ENCODE results near the gene NADSYN1. TPM values are rescaled to one million over a fixed set of nuclear protein-coding genes. Genes with fewer than 3 reads are reported as not detected.

The NADSYN1 gene
- total RNA-seq, 6 experiments from 2014 or later = 39.3 to 48.0 (median 46.7) TPM

DNA sequence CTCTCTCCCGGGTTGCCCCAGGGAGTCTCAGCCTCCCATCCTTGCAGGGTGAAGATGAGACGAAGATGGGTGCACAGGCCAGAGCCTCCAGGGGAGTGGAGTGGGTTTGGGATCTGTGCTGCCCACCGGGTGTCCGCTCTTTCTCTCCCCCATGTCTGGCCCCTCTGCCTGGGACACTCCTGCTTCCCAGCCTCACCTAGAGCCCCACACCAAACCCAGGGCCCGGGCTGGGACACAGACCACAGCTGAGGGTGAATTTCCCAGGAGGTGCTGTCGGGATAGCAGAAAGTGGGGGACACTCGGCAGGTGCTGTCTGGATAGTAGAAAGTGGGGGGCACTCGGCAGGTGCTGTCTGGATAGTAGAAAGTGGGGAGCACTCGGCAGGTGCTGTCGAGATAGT lies 49.0 kb downstream of the NADSYN1 start:
- TF ChIP-seq, protein P1, sequence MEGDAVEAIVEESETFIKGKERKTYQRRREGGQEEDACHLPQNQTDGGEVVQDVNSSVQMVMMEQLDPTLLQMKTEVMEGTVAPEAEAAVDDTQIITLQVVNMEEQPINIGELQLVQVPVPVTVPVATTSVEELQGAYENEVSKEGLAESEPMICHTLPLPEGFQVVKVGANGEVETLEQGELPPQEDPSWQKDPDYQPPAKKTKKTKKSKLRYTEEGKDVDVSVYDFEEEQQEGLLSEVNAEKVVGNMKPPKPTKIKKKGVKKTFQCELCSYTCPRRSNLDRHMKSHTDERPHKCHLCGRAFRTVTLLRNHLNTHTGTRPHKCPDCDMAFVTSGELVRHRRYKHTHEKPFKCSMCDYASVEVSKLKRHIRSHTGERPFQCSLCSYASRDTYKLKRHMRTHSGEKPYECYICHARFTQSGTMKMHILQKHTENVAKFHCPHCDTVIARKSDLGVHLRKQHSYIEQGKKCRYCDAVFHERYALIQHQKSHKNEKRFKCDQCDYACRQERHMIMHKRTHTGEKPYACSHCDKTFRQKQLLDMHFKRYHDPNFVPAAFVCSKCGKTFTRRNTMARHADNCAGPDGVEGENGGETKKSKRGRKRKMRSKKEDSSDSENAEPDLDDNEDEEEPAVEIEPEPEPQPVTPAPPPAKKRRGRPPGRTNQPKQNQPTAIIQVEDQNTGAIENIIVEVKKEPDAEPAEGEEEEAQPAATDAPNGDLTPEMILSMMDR (IDR thresholded peaks at IDR 0.05) = no peak
- no peak overlapping the region for H3K27ac Mint-ChIP-seq
- H3K36me3 Mint-ChIP-seq (ENCODE audit: low read depth) = peaks cover 40% of the 10 kb centered on the region
- no peaks in the 10 kb centered on the region for H3K9me3 Mint-ChIP-seq
- DNase-seq = no peak
- no peaks in the 10 kb centered on the region; the same call in 1 of the 2 replicates for H3K27me3 Mint-ChIP-seq (ENCODE audit: insufficient read depth)
- H3K4me1 Mint-ChIP-seq (ENCODE audit: low read depth) = no peaks in the 10 kb centered on the region
- H3K4me3 Mint-ChIP-seq = no peak overlapping the region

DNA sequence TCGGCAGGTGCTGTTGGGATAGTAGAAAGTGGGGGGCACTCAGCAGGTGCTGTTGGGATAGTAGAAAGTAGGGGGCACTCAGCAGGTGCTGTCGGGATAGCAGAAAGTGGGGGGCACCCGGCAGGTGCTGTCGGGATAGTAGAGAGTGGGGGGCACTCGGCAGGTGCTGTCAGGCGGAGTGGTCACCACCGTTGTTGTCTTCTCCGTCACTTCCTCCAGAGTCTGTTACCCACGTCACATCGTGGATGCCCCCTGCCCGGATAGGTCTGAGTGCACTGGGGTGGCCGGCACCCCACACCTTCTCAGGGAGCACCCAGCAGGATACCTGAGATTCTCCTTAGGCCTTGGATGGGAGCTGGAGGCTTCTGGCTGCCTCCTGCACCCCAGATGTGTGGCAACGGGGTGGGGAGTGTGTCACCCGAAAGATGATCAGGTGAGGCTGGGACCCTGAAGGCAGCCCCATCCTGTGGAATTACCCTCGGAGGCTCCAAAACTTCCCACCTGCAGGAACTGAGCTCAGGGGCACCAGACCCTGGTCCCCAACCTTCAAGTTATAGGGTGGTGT lies 50.0 kb downstream of the NADSYN1 start:
- Mint-ChIP-seq H3K27me3 (ENCODE audit: insufficient read depth) (no peaks in the 10 kb centered on the region; the same call in 1 of the 2 replicates), H3K9me3 (no peaks in the 10 kb centered on the region), H3K4me3 (no peak overlapping the region), H3K27ac (no peak overlapping the region), H3K4me1 (ENCODE audit: low read depth) (no peaks in the 10 kb centered on the region), H3K36me3 (ENCODE audit: low read depth) (peaks cover 33% of the 10 kb centered on the region)
- TF ChIP-seq, protein P1 (IDR thresholded peaks at IDR 0.05) = no peak
- DNase-seq = no peak

DNA sequence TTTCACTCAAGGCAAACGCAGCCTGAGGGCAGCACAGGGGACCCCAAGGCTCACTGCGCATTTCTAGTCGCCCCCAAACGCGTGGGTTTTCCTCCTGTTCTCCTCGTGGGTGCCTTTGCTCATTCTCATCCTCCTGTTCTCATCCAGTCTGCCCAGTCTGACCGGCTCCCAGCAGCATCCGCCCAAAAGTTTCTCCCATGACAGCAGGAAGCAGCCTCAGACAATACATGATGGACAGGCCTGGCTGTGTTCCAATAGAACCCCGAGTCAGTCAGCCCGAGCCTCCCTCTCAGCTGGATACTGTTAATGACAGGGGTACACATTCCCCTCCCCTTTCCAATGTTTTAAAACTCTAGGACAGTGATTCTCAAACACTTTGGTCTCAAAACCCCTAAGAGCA lies 51.5 kb downstream of the NADSYN1 start:
- Mint-ChIP-seq H3K27me3 (ENCODE audit: insufficient read depth) (no peaks in the 10 kb centered on the region; the same call in 1 of the 2 replicates), H3K9me3 (peaks cover 3% of the 10 kb centered on the region), H3K27ac (no peak overlapping the region), H3K36me3 (ENCODE audit: low read depth) (peaks cover 22% of the 10 kb centered on the region), H3K4me3 (no peak overlapping the region), H3K4me1 (ENCODE audit: low read depth) (no peaks in the 10 kb centered on the region)
- no peak for DNase-seq
- TF ChIP-seq, protein P1 (IDR thresholded peaks at IDR 0.05) = no peak

DNA sequence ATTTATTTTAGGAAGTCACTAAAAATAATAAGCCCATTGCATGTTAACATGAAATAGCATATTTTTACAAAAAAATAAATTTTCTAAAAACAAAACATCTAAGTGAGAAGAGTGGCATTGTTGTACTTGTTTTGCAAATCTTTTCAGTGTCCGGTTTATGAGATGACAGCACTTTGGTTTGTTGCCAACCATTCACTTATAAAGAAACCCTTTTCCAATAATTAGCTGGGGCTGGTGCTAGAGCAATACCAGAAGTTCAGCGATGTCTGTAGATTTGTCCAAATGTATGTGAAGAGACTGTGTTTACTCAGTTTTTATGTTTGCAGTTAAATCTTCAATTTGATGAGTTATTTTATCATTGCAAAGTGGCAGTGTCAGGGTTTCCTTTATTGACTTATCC lies 52.0 kb downstream of the NADSYN1 start:
- Mint-ChIP-seq H3K36me3 (ENCODE audit: low read depth) (peaks cover 26% of the 10 kb centered on the region), H3K9me3 (peaks cover 8% of the 10 kb centered on the region), H3K27ac (no peak overlapping the region), H3K27me3 (ENCODE audit: insufficient read depth) (peaks cover 2% of the 10 kb centered on the region), H3K4me1 (ENCODE audit: low read depth) (no peaks in the 10 kb centered on the region), H3K4me3 (no peak overlapping the region)
- no peak for DNase-seq
- TF ChIP-seq, protein P1 (IDR thresholded peaks at IDR 0.05) = no peak

DNA sequence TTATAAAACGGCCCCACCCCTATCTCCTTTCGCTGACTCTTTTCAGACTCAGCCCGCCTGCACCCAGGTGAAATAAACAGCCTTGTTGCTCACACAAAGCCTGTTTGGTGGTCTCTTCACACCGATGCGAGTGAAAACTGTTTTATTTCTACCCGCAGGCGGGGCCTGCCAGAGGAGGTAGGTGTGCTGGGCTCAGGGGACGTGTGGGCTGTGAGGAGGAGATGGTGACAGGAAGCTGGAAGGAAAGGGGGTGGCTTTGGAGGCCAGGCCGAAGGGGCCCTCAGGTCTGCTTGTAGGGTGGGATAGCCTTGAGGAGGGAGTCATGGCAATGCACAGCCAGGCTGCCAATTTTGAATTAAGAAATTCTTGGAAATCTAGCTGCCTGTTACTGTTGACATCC lies 52.8 kb downstream of the NADSYN1 start:
- Mint-ChIP-seq H3K4me3 (no peak overlapping the region), H3K4me1 (ENCODE audit: low read depth) (no peaks in the 10 kb centered on the region), H3K9me3 (peaks cover 16% of the 10 kb centered on the region), H3K36me3 (ENCODE audit: low read depth) (peaks cover 21% of the 10 kb centered on the region), H3K27ac (no peak overlapping the region), H3K27me3 (ENCODE audit: insufficient read depth) (peaks cover 2% of the 10 kb centered on the region)
- TF ChIP-seq, protein P1 (IDR thresholded peaks at IDR 0.05) = no peak
- DNase-seq = no peak
